ENCODE results near the gene PGLYRP4. TPM values are rescaled to one million over a fixed set of nuclear protein-coding genes. Genes with fewer than 3 reads are reported as not detected.

PGLYRP4 gene, protein sequence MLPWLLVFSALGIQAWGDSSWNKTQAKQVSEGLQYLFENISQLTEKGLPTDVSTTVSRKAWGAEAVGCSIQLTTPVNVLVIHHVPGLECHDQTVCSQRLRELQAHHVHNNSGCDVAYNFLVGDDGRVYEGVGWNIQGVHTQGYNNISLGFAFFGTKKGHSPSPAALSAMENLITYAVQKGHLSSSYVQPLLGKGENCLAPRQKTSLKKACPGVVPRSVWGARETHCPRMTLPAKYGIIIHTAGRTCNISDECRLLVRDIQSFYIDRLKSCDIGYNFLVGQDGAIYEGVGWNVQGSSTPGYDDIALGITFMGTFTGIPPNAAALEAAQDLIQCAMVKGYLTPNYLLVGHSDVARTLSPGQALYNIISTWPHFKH
- total RNA-seq: not detected in 2 replicates

DNA sequence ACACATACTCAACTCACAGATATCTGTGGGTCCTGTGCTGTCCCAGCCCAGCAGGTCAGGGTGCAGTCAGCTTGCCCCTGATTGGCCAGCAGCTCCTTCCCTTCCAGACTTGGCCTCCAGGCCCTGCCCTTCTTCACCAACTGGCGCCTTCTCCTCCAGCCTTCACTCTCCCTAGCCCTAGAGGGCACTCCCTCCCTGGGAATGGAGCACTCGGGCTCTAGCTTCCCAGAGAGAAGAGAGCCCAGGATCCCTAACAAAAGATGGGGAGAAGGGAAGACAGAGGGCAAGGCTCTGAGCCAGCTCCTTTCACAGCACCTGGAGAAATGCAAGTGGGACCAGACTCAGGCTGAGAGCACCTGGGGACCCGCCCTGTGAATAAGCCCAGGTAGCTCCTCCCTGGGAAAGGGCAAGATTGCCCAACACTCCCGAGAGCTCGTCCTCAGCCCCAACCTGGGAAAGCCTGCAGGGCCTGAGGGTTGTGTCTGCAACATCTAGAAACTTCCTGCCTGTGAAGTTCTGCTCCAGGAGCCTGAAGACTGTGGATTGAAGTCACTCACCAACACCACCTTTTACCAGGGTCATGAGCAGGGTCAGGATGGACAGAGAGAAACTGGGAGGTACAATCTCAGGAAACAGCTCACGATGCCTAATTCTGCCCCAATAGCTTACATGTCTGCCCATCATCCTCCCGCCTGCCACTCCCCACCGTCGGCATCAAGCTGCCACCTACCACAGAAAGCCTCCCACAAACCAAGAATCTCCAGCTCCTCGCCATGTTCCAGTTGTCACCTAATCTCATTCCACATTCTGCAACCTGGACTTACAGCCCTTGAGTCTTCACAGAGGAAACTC is at the start of gene PGLYRP4:
TSS of gene PGLYRP4 (minus strand) at position 331 of the 852 bp plus-strand sequence. CDS start 909 bp downstream, outside the sequence.
- DNase-seq (ENCODE audit: low read depth, low spot score): no peak

DNA sequence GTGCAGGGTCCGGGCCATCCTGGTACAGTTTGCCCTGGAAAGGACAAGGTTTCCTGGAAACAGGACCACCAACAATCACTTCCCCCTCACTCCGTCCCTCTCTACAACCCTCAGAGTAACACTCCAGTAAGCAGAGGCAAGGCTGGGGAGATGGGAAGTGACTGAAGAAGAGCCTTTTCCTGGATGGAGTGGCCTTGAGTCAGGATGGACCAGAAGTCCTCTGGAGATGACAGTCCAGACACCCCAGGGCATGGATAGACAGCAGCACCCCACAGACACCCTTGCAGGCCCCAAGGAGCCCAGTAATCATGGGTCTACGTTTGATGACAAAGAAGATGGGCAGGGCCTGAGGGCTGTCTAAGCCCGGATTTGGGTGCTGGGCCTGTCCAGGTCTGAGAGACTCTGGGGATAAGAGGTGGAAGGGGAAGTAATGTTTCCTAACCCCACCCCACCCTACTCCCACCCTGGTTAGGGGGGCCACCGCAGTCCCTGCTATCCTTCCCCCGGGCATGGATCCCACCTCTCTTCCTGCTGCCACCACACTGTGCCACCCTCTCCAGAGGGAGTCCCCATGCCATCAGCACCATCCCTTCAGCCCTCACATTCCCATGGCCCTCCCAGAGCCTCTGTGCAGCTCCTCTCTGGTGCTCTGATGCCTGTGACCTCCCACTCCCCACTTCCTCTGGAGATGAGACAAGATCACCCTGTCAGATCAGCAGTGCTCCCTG is 49.4 kb upstream of the PGLYRP4 start:
- DNase-seq (ENCODE audit: low read depth, low spot score): no peak

DNA sequence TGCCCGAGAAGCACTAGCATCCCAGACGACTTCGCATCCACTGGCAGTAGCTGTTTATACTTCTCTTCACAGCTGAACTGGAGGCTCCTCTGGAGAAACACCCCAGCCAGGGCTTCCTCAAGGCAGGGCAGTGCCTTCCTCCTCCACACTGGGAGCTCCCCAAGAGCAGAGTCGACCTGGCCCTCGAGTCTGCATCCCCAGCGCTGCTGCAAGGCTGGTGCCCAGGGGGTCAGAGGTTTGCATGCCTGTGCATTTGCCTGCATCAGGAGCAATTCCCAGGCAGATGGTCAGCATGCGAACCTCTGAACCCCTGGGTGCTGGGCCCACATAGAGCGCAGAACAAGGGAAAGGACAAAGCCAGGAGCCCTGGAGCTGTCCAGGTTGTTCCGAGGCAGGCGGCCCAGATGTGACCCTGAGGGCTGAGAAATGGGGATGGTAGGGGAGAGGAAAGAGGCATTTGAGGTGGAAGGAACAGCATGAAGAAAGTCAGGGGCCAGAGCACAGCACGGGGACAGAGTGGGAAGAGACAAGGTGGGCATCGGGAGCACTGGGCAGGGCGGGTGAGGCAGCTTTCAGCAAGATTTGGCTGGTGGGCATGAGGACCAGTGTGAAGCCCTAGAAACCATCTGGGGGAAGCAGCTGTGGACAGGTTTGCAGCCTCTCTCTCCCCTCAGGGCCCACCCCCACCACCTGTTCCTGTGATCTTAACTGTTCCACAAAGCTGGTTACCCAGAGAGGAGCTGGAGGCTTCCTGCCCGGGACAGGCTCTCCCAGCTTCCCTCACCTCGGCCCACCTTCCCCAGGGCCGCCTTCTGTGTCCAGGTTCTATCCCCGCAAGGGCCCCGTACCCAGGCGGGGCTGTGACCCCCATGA is 48.6 kb upstream of the PGLYRP4 start:
- DNase-seq (ENCODE audit: low read depth, low spot score): no peak

DNA sequence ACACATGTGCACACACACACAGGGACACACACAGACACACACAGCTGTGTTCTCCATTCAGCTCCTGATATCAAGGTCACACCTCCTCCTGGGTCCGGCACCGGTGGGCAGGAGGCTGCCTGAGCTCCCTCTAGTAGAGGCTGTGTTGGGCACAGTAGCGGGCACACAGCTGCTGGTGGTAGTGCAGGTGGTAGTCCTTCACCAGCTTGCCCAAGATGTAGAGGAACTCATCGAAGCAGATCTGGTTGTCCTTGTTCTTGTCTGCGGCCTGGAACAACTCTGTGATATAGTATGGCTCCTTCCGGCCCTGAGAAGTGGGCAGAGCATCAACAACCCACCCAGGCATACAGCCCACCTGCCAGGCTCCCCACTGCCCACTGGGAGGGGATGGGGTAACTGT is 47.8 kb upstream of the PGLYRP4 start:
- no peak for DNase-seq (ENCODE audit: low read depth, low spot score)

DNA sequence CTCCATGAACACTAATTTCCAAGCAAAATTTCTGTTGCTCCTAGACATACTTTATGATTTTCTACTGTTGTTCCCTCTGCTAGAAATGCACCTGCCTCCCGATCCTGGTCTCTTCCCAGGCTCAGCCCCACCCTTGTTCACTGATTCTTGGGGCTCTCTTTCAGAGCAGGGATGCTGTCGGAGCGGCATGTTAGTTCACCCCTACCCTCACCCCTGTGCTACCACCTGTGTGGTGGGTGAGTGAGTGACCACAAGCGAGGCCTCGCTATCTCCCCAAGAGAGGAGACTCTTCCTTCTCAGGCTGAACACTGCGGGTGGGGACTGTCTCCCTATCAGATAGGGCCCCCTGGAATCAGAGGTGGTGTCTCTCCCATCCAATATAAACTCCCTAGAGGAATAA is 47.1 kb upstream of the PGLYRP4 start:
- no peak for DNase-seq (ENCODE audit: low read depth, low spot score)

DNA sequence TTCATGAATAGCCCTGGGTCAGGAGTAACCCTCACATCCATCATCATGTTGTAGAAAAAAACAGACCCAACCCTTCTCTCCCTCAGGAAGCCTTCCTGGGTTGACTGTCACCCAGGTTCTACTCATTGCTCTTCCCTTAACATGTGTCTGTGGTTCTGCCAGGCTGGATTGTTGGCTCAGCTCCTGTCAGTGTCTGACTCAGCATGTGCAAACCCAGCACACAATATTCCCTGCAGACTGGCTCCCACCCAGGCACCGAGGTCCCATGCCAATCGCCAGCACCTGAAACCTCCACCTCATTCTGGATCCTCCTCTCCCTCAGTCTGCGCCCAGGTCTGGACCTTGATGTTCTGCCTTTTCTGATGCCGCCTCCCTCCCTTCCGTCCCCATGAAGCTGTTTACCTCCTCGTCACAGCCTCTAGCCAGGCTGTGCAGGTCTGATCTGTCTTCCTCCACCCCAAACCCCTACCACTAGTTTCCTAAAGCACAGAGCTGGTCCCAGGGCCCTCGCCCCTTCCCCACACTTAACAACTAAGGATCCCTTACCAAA is 46.6 kb upstream of the PGLYRP4 start:
- DNase-seq (ENCODE audit: low read depth, low spot score): no peak

DNA sequence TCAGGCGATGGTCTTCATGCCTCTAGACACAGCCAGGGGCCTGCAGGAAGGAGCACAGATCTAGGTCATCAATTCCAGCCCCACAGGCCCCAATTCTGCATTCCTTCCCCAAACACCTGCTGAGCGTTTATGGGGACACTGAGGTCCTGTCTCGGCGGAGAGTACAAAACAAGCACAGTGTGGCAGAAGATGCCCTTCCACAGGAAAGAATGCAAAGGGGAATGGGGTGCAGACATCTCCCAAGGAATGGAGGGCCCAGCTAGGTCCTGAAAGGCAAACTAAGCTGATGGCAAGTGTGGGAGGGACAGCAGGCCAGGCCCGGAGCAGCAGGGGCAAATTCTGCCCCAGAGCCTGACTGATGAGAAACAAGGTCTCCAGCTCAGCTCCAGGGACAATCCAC is 45.8 kb upstream of the PGLYRP4 start:
- no peak for DNase-seq (ENCODE audit: low read depth, low spot score)

DNA sequence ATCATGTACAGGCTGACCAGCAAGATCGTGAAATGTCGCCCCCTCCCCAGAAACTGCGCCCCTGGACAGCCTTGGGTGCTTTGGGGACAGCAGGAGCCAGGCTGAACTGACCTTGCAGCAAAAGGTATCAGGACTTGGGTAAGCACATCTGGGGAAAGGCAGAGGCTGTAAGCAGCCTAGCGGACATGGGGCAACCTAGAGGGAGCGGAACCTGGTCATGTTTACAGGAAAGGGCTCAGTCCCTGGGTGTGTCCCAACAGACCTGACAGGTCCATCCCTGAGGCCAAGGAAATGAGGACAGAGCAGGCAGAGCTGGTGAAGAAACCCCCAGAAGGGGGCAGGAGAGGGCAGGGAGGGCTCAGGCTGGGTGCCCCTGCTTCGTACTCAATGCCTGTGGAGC is 45.3 kb upstream of the PGLYRP4 start:
- DNase-seq (ENCODE audit: low read depth, low spot score): no peak

GRCh38 chr1:153392822-153393221 is 44.2 kb upstream of the PGLYRP4 start:
- no peak for DNase-seq (ENCODE audit: low read depth, low spot score)

DNA sequence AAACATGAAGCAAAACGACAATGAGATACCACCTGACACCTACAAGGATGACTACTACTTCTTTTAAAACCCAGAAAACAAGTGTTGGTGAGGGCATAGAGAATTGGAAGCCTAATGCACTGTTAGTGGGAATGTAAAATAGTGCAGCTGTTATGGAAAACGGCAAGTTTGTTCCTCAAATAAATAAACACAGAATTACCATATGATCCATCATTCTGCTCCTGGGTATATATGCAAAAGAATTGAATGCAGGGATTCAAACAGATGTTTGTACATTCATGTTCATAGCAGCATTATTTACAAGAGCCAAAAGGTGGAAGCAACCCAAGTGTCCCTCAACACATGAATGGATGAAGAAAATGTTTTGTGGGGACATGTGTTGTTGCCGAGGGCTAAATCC is 43.6 kb upstream of the PGLYRP4 start:
- DNase-seq (ENCODE audit: low read depth, low spot score): no peak

DNA sequence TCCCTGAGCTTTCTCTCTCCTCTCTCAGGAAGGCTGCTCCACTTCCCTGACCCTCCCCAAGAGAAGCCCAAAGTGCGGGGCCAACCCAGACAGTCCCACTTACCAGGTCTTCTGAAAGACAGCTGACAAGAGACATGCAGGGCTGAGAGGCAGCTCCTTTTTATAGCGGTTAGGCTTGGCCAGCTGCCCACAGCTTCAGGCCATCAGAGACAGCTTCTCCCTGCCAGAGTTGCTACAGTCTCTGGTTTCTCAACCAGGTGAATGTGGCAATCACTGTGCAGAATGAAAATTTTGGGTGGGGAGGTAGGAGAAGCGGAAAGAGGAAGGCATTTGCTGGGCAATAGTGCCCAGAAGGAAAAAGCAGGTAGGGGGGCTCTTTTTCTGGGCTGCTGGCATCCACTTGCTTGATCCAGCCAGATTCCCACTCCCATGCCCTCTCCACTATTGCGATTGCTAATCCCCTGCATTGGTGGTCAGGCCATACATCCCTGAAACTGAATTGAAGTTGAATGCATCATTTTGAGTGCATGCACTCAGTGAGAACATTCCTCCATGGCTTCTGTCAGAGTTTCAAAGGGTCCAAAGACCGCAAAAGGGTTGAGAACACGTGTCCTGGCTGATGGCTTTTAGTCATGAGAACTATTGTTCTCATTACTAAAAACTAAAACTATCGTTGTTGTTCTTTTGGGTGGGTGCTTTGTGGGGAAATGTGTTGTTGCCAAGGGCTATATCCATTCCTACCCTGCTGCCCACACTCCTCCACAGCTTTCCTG is 42.5 kb upstream of the PGLYRP4 start, which contains the start of gene S100A8:
TSS of gene S100A8 (minus strand) at position 136 of the 773 bp plus-strand sequence. CDS start 538 bp downstream, outside the sequence.
- no peak for DNase-seq (ENCODE audit: low read depth, low spot score)

DNA sequence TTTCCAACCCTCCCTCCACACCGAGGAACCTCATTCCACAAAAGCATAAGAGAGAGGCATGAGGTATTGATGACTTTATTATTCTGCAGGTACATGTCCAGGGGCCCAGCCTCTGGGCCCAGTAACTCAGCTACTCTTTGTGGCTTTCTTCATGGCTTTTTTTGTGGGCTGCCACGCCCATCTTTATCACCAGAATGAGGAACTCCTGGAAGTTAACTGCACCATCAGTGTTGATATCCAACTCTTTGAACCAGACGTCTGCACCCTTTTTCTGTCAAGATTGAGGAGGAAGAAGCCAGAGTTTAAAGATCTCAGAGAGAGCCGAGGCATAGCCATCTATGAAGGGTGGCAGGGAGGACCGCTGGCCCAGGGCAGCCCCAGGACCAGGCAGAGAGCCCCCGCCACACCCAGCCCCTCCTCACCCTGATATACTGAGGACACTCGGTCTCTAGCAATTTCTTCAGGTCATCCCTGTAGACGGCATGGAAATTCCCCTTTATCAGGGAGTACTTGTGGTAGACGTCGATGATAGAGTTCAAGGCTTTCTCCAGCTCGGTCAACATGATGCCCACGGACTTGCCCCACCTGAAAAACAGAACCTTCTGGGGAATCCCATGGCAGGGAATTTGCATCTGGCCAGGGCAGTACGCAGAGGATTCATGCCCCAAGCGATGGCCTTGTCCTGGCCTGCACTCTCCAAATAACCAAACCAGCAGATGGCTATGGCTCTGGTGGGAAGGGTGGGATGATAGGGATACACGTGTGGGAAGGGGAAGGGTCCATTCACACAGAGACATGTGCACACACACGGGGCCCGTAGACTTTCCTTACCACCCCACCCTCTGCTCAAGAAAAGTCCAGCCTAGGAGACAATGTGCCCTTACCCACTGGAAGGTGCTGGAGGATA is 41.6 kb upstream of the PGLYRP4 start:
- DNase-seq (ENCODE audit: low read depth, low spot score): no peak

- DNase-seq (ENCODE audit: low read depth, low spot score): no peak
These were observed 40.8 kb upstream of the PGLYRP4 start for GRCh38 chr1:153389401-153389800.

GRCh38 chr1:153387785-153388184 is 39.1 kb upstream of the PGLYRP4 start:
- no peak for DNase-seq (ENCODE audit: low read depth, low spot score)

DNA sequence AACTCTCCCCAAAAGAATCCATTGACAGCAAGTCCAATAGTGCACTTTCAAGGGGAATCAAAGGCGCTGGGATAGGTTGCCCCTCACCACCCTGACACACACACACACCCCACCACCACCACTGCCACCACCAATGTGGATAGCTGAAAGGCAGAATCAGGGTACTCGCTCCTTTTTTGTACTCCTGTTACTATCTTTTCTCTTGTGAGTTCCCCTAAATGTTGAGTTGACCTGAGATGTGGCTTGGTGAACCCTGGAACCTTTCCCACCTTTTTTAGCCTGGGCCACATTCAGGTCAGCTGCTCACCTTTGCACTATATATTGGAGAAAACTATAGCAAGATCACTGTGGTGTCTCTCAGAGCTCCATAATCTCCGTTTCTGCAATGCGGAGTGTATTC is 38.4 kb upstream of the PGLYRP4 start:
- no peak for DNase-seq (ENCODE audit: low read depth, low spot score)

- DNase-seq (ENCODE audit: low read depth, low spot score): no peak
These were observed 37.9 kb upstream of the PGLYRP4 start for GRCh38 chr1:153386500-153386901.

DNA sequence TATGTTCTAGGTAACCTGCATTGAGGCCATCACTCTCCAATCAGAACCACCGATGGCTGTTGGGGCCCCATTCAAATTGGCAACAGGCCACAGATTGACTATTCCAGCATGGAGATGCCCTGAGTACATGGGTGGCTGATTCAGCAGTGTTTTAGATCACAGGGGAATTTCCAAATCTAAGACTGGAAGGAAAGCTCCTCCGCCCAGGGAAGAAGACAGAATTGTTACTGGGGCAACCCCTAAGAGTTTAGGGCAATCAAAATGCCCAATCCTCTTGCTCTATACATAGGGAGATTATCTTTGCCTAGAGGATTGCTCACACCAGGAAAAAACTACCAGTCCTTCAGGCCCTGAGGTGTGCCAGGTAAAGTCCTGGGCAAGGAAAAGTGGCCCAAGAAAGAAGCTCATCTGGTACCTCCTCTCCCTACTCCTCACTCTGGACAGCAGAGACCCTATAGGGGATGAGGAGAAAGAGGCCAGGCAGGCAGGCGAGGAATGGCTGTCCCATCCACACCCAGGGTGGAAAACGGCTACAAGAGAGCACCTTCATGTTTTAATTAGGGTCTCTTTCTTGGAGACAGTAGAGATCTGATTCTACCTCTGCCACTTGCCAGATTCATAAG is 36.4 kb upstream of the PGLYRP4 start:
- no peak for DNase-seq (ENCODE audit: low read depth, low spot score)

GRCh38 chr1:153380711-153381110 is 32.1 kb upstream of the PGLYRP4 start:
- DNase-seq (ENCODE audit: low read depth, low spot score): no peak

All from pulmonary artery endothelial cell (primary cell).